ENCODE measurements around the gene PLEKHS1. TPM values are rescaled to one million over a fixed set of nuclear protein-coding genes. Genes with fewer than 3 reads are reported as not detected.
"Not testable (repeated sequence)": the region's sequence is repeated elsewhere in the genome, so short reads cannot be mapped to it uniquely, and the experiment has no call there.

Gene PLEKHS1
- total RNA-seq, 1 donor from 2014 or later = not detected

DNA sequence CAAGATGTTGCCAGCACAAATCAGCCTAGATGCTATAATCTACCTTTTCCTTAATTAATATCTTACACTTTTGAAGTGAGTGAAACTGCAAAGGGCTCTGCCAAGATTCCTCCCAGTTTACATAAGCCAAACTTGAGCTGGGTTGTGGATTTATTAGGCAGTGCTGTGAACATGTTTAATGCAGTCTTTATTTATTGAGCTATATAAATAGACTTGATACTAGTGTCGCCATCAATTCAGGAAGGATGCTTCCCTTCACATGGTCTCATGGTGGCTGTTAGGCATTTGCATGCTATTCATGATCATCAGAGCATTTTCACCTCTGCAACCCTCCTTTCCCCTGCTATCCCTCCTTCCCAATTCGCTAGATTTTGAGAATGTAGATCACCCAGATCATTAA, 40.2 kb downstream of the PLEKHS1 start:
- peaks cover 13% of the 10 kb centered on the region for H3K27me3 Mint-ChIP-seq (ENCODE audit: low read depth)
- DNase-seq (ENCODE audit: low read depth, low spot score) = no peak
- H3K36me3 Mint-ChIP-seq (ENCODE audit: low read depth) = no peaks in the 10 kb centered on the region
- TF ChIP-seq CTCF (conservative IDR thresholded peaks at IDR 0.05) = no peak
- H3K27ac Mint-ChIP-seq (ENCODE audit: unreplicated experiment) = no peak overlapping the region
- H3K4me1 Mint-ChIP-seq = peaks cover 4% of the 10 kb centered on the region
- no peaks in the 10 kb centered on the region for H3K9me3 Mint-ChIP-seq
- no peak overlapping the region for H3K4me3 Mint-ChIP-seq

- TF ChIP-seq CTCF (conservative IDR thresholded peaks at IDR 0.05) = no peak
- no peak for DNase-seq (ENCODE audit: low read depth, low spot score)
- Mint-ChIP-seq H3K4me1 (no peaks in the 10 kb centered on the region), H3K27me3 (ENCODE audit: low read depth) (peaks cover 11% of the 10 kb centered on the region), H3K27ac (ENCODE audit: unreplicated experiment) (no peak overlapping the region), H3K9me3 (no peaks in the 10 kb centered on the region), H3K4me3 (no peak overlapping the region), H3K36me3 (ENCODE audit: low read depth) (no peaks in the 10 kb centered on the region)
Observed at GRCh38 chr10:113801569-113801968, 50.1 kb downstream of the PLEKHS1 start.

DNA sequence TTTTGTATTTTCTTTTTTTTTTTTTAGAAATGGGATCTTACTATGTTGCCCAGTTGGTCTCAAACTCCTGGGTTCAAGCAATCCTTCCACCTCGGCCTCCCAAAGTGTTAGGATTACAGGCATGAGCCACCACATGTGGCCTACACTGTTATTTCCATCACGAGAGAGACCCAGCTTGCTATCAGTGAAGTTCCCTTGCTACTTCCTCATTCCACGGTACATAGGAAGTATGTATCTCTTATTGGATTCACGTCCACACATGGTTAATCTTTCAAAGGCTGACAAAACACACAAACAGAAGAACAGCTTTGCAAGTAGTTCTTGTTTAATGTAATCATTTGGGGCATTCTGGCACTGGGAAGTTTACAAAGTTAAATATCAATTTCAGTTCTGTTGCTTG, 51.5 kb downstream of the PLEKHS1 start:
- H3K27me3 Mint-ChIP-seq (ENCODE audit: low read depth) = peaks cover 5% of the 10 kb centered on the region
- no peak for TF ChIP-seq CTCF (conservative IDR thresholded peaks at IDR 0.05)
- no peaks in the 10 kb centered on the region for H3K4me1 Mint-ChIP-seq
- no peak overlapping the region for H3K27ac Mint-ChIP-seq (ENCODE audit: unreplicated experiment)
- H3K9me3 Mint-ChIP-seq = no peaks in the 10 kb centered on the region
- no peaks in the 10 kb centered on the region for H3K36me3 Mint-ChIP-seq (ENCODE audit: low read depth)
- no peak for DNase-seq (ENCODE audit: low read depth, low spot score)
- H3K4me3 Mint-ChIP-seq = no peak overlapping the region

DNA sequence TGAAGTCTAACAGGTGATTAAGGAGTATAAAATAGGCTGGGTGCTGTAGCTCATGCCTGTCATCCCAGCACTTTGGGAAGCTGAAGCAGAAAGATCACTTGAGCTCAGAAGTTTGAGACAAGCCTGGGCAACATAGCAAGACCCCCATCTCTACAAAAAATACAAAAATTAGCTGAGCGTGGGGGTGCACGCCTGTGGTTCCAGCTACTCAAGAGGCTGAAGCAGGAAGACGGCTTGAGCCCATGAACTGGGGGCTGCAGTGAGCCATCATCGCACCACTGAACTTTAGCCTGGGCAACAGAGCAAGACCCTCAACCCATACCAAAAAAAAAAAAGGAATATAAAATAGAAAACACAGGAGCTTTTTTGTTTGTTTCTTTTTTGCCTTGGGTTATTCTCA, 55.0 kb downstream of the PLEKHS1 start:
- H3K27ac Mint-ChIP-seq (ENCODE audit: unreplicated experiment) = no peak overlapping the region
- H3K4me1 Mint-ChIP-seq = no peaks in the 10 kb centered on the region
- H3K4me3 Mint-ChIP-seq = no peak overlapping the region
- peaks cover 5% of the 10 kb centered on the region for H3K27me3 Mint-ChIP-seq (ENCODE audit: low read depth)
- no peak for DNase-seq (ENCODE audit: low read depth, low spot score)
- no peak for TF ChIP-seq CTCF (conservative IDR thresholded peaks at IDR 0.05)
- no peaks in the 10 kb centered on the region for H3K36me3 Mint-ChIP-seq (ENCODE audit: low read depth)
- no peaks in the 10 kb centered on the region for H3K9me3 Mint-ChIP-seq

GRCh38 chr10:113808168-113808567, 56.7 kb downstream of the PLEKHS1 start:
- H3K36me3 Mint-ChIP-seq (ENCODE audit: low read depth) = peaks cover 2% of the 10 kb centered on the region
- H3K27ac Mint-ChIP-seq (ENCODE audit: unreplicated experiment) = no peak overlapping the region
- H3K4me1 Mint-ChIP-seq = no peaks in the 10 kb centered on the region
- H3K27me3 Mint-ChIP-seq (ENCODE audit: low read depth) = peaks cover 5% of the 10 kb centered on the region
- H3K9me3 Mint-ChIP-seq = peaks cover 7% of the 10 kb centered on the region
- no peak for TF ChIP-seq CTCF (conservative IDR thresholded peaks at IDR 0.05)
- DNase-seq (ENCODE audit: low read depth, low spot score) = no peak
- no peak overlapping the region for H3K4me3 Mint-ChIP-seq

DNA sequence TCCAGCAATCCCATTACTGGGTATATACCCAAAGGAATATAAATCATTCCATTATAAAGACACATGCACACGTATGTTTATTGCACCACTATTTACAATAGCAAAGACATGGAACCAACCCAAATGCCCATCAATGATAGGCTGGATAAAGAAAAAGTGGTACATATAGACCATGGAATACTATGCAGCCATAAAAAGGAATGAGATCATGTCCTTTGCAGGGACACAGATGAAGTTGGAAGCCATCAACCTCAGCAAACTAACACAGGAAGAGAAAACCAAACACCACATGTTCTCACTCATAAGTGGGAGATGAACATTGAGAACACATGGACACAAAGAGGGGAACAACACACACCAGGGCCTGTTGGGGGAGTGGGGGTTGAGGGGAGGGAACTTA, 63.2 kb downstream of the PLEKHS1 start:
- DNase-seq (ENCODE audit: low read depth, low spot score); H3K4me3 Mint-ChIP-seq; H3K27me3 Mint-ChIP-seq (ENCODE audit: low read depth); H3K36me3 Mint-ChIP-seq (ENCODE audit: low read depth); H3K27ac Mint-ChIP-seq (ENCODE audit: unreplicated experiment); H3K4me1 Mint-ChIP-seq; H3K9me3 Mint-ChIP-seq: not testable (repeated sequence)
